Lower leg skin (tissue), 4 donors: ENCODE measurements around the gene ZNF491. TPM values are rescaled to one million over a fixed set of nuclear protein-coding genes. Genes with fewer than 3 reads are reported as not detected.

Experiments
- DNase-seq, 2 donors: peaks; one replicate each; pipeline ENCODE4 v3.0.0-alpha.2; 2019; ENCODE audit warnings: low spot score in 2 of 2
- H3K4me3 ChIP-seq: fragments of 200-600 bp; sonication (generic); 2 replicates; pipeline ENCODE4 v1.5.1; 2017; ENCODE audit warnings: mild to moderate bottlenecking, low read depth; ENCODE audit not compliant: poor library complexity, severe bottlenecking
- POLR2A ChIP-seq, 2 donors: fragments of 450-650 bp; IDR thresholded peaks; one replicate each; pipeline ENCODE4 v1.6.1; 2016 to 2017; ENCODE audit warnings: antibody characterized with exemption in 2 of 2, mild to moderate bottlenecking in 1 of 2, moderate library complexity in 1 of 2
- WGBS, 2 donors: methylation state at CpG; one replicate each; pipeline ENCODE4 v1.1.5; 2018; 5-methylcytosine and 5-hydroxymethylcytosine counted together
- intact Hi-C: fragments of 100-400 bp; cut with DNase I; formaldehyde crosslinking; loops from one replicate; pipeline ENCODE4 v1.15.0; 2023; ENCODE audit warnings: low total_unique reads
- total RNA-seq, 4 donors: library from RNA; depleted of rRNA; stranded (reverse); fragments of >200 nt; gene quantifications; one replicate each; pipeline ENCODE4 v1.1.0, GENCODE V29; 2016
- TF ChIP-seq, protein P1 (sequence below), 3 donors: fragments of 450-650 bp; IDR thresholded peaks; one replicate each; pipeline ENCODE4 v1.5.1; 2016; ENCODE audit warnings: antibody characterized with exemption in 3 of 3, mild to moderate bottlenecking in 3 of 3, moderate library complexity in 2 of 3

ZNF491 gene
- total RNA-seq, 4 donors from 2014 or later: 0.74 to 2.1 (median 1.3) TPM; not detected in 1

DNA sequence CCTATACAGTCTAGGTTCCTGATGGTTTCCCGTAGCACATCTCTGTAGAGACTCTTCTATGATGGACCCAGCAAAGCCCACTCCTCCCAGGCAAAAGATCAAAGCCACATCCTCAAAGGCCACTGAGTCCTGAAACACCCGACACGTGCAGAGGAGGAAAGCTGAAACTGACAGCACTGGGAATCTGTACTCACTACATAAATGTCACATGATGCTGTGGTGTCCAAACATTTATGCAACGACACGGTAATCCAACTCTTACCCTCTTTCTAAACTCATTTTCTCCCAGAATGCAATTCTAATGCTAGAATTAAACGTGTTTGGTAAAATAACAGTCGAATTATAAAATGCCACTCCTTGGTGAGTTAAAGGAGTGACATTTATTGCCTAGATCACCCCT, 38.5 kb upstream of the ZNF491 start:
- TF ChIP-seq, protein P1, sequence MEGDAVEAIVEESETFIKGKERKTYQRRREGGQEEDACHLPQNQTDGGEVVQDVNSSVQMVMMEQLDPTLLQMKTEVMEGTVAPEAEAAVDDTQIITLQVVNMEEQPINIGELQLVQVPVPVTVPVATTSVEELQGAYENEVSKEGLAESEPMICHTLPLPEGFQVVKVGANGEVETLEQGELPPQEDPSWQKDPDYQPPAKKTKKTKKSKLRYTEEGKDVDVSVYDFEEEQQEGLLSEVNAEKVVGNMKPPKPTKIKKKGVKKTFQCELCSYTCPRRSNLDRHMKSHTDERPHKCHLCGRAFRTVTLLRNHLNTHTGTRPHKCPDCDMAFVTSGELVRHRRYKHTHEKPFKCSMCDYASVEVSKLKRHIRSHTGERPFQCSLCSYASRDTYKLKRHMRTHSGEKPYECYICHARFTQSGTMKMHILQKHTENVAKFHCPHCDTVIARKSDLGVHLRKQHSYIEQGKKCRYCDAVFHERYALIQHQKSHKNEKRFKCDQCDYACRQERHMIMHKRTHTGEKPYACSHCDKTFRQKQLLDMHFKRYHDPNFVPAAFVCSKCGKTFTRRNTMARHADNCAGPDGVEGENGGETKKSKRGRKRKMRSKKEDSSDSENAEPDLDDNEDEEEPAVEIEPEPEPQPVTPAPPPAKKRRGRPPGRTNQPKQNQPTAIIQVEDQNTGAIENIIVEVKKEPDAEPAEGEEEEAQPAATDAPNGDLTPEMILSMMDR (IDR thresholded peaks at IDR 0.05): no peak
- TF ChIP-seq POLR2A (IDR thresholded peaks at IDR 0.05): no peak
- intact Hi-C loops: no loop called here
- WGBS, 2 donors: 79 to 85% methylated on average over 7 of the region's 7 CpGs

DNA sequence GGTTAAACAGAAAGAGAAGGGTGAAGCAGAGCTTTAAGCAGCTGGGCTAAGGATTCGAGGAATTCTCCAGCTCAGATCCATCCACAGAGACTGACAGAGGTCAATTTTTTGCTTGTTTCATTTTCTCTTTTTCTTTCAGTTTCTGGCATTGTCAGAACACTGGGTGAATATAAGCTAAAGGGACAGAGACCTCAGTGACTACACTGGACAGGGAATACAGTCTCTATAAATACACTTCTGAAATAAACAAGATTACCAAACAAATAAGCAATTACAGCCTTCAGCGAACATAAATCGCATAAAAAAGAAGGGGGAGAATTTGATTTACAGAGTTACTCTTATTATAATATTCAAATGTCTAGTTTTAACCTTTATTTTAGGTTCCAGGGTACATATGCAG, 35.2 kb upstream of the ZNF491 start:
- 68 to 76% methylated on average over 3 of the region's 3 CpGs for WGBS, 2 donors

More for the DNA sequence above, 38.5 kb upstream of the ZNF491 start:
- no peak overlapping the region for H3K4me3 ChIP-seq
- no peak for DNase-seq

DNA sequence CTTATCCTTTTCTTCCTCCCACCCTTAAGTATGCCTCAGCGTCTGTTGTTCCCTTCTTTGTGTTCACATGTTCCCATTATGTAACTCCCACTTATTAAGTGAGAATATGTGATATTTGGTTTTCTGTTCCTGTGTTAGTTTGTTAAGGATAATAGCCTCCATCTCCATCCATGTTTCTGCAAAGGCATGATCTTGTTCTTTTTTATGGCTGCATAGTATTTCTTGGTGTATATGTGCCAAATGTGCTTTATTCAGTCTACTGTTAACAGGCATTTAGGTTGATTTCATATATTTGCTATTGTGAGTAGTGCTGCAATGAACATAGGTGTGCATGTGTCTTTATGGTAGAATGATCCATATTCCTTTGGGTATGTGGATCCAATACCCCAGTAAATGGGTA, 34.7 kb upstream of the ZNF491 start:
- intact Hi-C loops: no loop called here
- no peak for DNase-seq
- TF ChIP-seq POLR2A (IDR thresholded peaks at IDR 0.05): no peak
- TF ChIP-seq, protein P1 (IDR thresholded peaks at IDR 0.05): no peak
- 91 to 96% methylated on average over 1 of the region's 1 CpG for WGBS, 2 donors
- H3K4me3 ChIP-seq: no peak overlapping the region

More for the DNA sequence above, 35.2 kb upstream of the ZNF491 start:
- no peak overlapping the region for H3K4me3 ChIP-seq
- DNase-seq: no peak
- TF ChIP-seq, protein P1 (IDR thresholded peaks at IDR 0.05): no peak
- TF ChIP-seq POLR2A (IDR thresholded peaks at IDR 0.05): no peak
- intact Hi-C loops: no loop called here

DNA sequence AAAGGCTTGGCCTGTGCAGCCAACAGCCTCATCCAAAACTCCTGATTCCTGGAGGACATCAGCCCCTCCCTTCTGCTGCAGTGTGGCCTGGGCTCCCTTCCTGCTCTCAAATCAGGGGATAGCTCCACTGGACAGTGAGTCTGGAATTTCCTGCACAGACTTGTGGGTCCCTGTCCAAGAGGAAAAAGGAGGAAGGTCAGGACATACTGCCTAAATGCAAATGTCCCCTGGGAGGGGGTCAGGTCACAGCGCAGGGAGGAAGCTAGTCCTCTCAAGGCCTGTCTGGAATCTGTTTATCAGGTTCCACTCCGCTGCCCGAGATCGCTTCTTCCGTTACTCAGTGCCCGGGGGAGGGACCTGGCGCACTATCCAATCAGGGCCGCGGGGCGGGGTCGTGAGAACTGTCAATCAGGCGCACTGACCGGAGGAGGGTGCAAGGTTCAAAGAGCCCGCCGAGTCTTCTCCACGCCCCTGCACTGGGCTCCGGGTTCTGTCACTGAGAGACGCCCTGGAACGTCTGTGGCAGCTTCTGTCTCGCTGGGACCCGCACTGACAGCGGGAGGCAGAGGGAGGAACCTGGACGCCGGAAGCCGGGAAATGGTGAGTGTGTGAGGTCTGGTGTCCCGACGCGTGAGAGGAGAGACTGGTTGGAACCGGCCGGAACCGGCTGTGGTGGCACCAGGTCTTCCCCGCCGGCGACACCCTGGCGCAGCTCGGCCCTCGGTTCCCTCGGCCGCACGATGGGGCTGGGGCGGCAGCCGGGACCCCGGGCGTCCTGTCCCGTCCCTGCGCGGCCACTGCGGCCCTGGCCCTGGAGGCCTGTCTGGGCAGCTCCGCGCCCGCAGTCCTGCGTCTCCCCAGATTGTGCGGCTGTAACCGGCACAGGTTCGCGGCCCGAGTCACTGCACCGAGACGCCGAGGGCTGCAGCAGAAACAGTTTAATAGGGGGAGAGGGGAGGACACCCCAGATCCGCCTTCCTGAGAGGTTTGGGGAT, 31.4 kb upstream of the ZNF491 start, which contains the start of gene ZNF441:
Gene ZNF441, plus strand, starts transcription at position 404 of the 995 bp plus-strand sequence. Its CDS starts 194 bp downstream, at position 598.
- TF ChIP-seq, protein P1 (IDR thresholded peaks at IDR 0.05): no peak
- DNase-seq: peak; percentile 98 to 100
- intact Hi-C loops: no loop called here
- WGBS, 2 donors: 0 to 1% methylated on average over 51 to 52 of the region's 61 CpGs
- peak within 1 kb of the TSS; percentile 68 for H3K4me3 ChIP-seq

DNA sequence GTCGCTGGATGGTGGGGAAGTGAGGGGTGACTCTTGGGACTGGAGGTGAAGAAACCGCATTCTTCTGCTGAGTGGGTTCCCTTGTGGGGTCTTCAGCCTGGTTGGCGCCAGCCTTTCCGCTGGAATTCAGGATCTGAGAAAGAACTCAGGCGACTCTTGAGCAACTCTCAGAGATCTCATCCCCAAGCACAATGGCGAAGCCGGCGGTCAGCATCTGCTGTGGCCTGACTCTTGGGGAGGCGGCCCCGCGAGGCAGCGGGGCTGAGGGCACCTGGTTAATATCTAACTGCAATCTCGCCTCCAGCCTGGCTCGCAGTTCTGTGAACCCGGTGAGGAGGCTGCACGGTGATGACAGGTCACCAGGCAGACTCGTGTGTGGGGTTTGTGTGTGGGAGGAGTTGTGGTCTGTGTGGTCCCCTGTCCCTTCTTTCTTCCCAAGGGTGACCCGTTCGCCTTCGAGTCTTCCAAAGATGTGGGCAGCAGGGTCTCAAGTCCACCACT, 30.6 kb upstream of the ZNF491 start:
- TF ChIP-seq, protein P1 (IDR thresholded peaks at IDR 0.05): no peak
- intact Hi-C loops: no loop called here
- 2 to 3% methylated on average over 20 of the region's 20 CpGs for WGBS, 2 donors
- peak; percentile 18 to 89 for DNase-seq
- peak overlapping the region; percentile 68 for H3K4me3 ChIP-seq
